IMR-90 (cell line): Measurements from ENCODE around the gene RSRC1. TPM values are rescaled to one million over a fixed set of nuclear protein-coding genes. Genes with fewer than 3 reads are reported as not detected.
A peak's percentile ranks its signal among the peaks of the same experiment; 100 is the strongest.

ENCODE experiments used
- ATAC-seq: fragments of 200-7000 bp; cut with Tn5 transposase; 2 replicates; pipeline ENCODE4 v1.9.1; 2020; ENCODE audit warnings: low read depth, mild to moderate bottlenecking, moderate library complexity
- BruUV-seq: library from RNA; stranded (reverse); fragments of 400-500 nt; replicated peaks from 2 replicates; lab custom pipeline; 2021; lab: Mats Ljungman, UMichigan
- CTCF ChIA-PET: fragments of 300-600 bp; formaldehyde crosslinking; extraction: SDS; loops from one replicate; lab custom pipeline; 2021; ENCODE audit warnings: antibody characterized with exemption; lab: Yijun Ruan, JAX
- POLR2A ChIA-PET: fragments of 300-600 bp; sonication (Branson Sonifier 250); formaldehyde crosslinking; loops from one replicate; lab custom pipeline; 2022; ENCODE audit warnings: antibody characterized with exemption; ENCODE audit not compliant: unreplicated experiment; lab: Charles Lee
- DNase-seq: peaks from one replicate; pipeline ENCODE4 v3.0.0; 2013
- H2AFZ ChIP-seq: replicated peaks from 2 replicates; pipeline ENCODE3; 2013; ENCODE audit warnings: low read length, mild to moderate bottlenecking; ENCODE audit not compliant: poor library complexity
- H2AK5ac ChIP-seq: 2 replicates; pipeline ENCODE4 v1.6.1; 2013; ENCODE audit warnings: low read depth, low read length, inconsistent platforms
- H2AK9ac ChIP-seq: replicated peaks from 2 replicates; pipeline ENCODE3; 2013; ENCODE audit warnings: mild to moderate bottlenecking, low read depth, low read length, moderate library complexity; ENCODE audit not compliant: poor library complexity
- H2BK120ac ChIP-seq: 2 replicates; pipeline ENCODE4 v1.6.1; 2013; ENCODE audit warnings: low read depth, low read length, inconsistent platforms
- H2BK15ac ChIP-seq: 3 replicates; pipeline ENCODE4 v1.6.1; 2013; ENCODE audit warnings: low read depth, low read length, inconsistent platforms
- H2BK20ac ChIP-seq: 2 replicates; pipeline ENCODE4 v1.6.1; 2013; ENCODE audit warnings: low read depth, mild to moderate bottlenecking, inconsistent platforms, low read length, moderate library complexity
- H2BK5ac ChIP-seq: 2 replicates; pipeline ENCODE4 v1.6.1; 2013; ENCODE audit warnings: mild to moderate bottlenecking, low read depth, low read length, inconsistent platforms; ENCODE audit not compliant: poor library complexity, severe bottlenecking
- H3K14ac ChIP-seq: replicated peaks from 2 replicates; pipeline ENCODE4 v1.6.1; 2013; ENCODE audit warnings: low read depth, low read length, inconsistent platforms
- H3K18ac ChIP-seq: 2 replicates; pipeline ENCODE4 v1.6.1; 2013; ENCODE audit warnings: low read depth, low read length, control low read depth
- H3K23ac ChIP-seq: 2 replicates; pipeline ENCODE4 v1.6.1; 2013; ENCODE audit warnings: low read depth, low read length, inconsistent platforms
- H3K27ac ChIP-seq: 2 replicates; pipeline ENCODE4 v1.5.1; 2013; ENCODE audit warnings: mild to moderate bottlenecking, control low read depth, low read length; ENCODE audit not compliant: insufficient read depth
- H3K27me3 ChIP-seq: 2 replicates; pipeline ENCODE4 v1.6.1; 2013; ENCODE audit warnings: low read length; ENCODE audit not compliant: control insufficient read depth, insufficient read depth
- H3K36me3 ChIP-seq: 2 replicates; pipeline ENCODE4 v1.6.1; 2013; ENCODE audit warnings: low read length, mixed read lengths; ENCODE audit not compliant: control insufficient read depth, insufficient read depth
- H3K4ac ChIP-seq: 2 replicates; pipeline ENCODE4 v1.6.1; 2013; ENCODE audit warnings: low read depth, low read length, inconsistent platforms
- H3K4me1 ChIP-seq: 2 replicates; pipeline ENCODE4 v1.6.1; 2013; ENCODE audit warnings: low read length, mixed read lengths; ENCODE audit not compliant: control insufficient read depth, insufficient read depth
- H3K4me2 ChIP-seq: 2 replicates; pipeline ENCODE4 v1.6.1; 2013; ENCODE audit warnings: low read depth, mild to moderate bottlenecking, control low read depth, low read length, moderate library complexity
- H3K4me3 ChIP-seq: 2 replicates; pipeline ENCODE4 v1.5.1; 2013; ENCODE audit warnings: low read depth, mild to moderate bottlenecking, control low read depth, low read length, moderate library complexity; ENCODE audit not compliant: insufficient read depth
- H3K56ac ChIP-seq: 2 replicates; pipeline ENCODE4 v1.6.1; 2013; ENCODE audit warnings: low read length, inconsistent platforms; ENCODE audit not compliant: insufficient read depth; ENCODE audit errors: extremely low read depth
- H3K79me1 ChIP-seq, 2 experiments: 2 replicates each; pipeline ENCODE4 v1.6.1; 2013; ENCODE audit warnings: low read length in 2 of 2, inconsistent platforms in 1 of 2, low read depth in 1 of 2
- H3K9ac ChIP-seq: 2 replicates; pipeline ENCODE4 v1.6.1; 2013; ENCODE audit warnings: low read depth, low read length, control low read depth
- H3K9me1 ChIP-seq: 2 replicates; pipeline ENCODE4 v1.6.1; 2013; ENCODE audit warnings: low read length, inconsistent platforms; ENCODE audit not compliant: insufficient read depth
- H3K9me3 ChIP-seq: 2 replicates; pipeline ENCODE4 v1.6.1; 2013; ENCODE audit warnings: low read length; ENCODE audit not compliant: control insufficient read depth, insufficient read depth
- H4K20me1 ChIP-seq: 2 replicates; pipeline ENCODE4 v1.6.1; 2013; ENCODE audit warnings: low read length, inconsistent platforms; ENCODE audit not compliant: insufficient read depth
- H4K5ac ChIP-seq: 2 replicates; pipeline ENCODE4 v1.6.1; 2013; ENCODE audit warnings: mild to moderate bottlenecking, low read depth, low read length, control low read depth
- H4K8ac ChIP-seq, 2 experiments: 2 replicates each; pipeline ENCODE4 v1.6.1; 2013; ENCODE audit warnings: low read depth in 2 of 2, low read length in 2 of 2, control low read depth in 1 of 2, inconsistent platforms in 1 of 2
- H4K91ac ChIP-seq: 2 replicates; pipeline ENCODE4 v1.6.1; 2013; ENCODE audit warnings: low read depth, low read length, inconsistent platforms; ENCODE audit not compliant: insufficient read depth
- CEBPB ChIP-seq: IDR thresholded peaks from 2 replicates; pipeline ENCODE4 v1.6.1; 2012; ENCODE audit warnings: low read depth, low read length, improper control_type of control experiment
- CHD1 ChIP-seq: IDR thresholded peaks from 2 replicates; pipeline ENCODE4 v1.6.1; 2012; ENCODE audit warnings: low read depth, low read length, improper control_type of control experiment
- FOS ChIP-seq: fragments of 150-350 bp; IDR thresholded peaks from 2 replicates; pipeline ENCODE4 v1.6.1; 2016; ENCODE audit warnings: low read depth, low read length
- MAFK ChIP-seq: IDR thresholded peaks from 2 replicates; pipeline ENCODE4 v1.6.1; 2012; ENCODE audit warnings: low read depth, low read length, improper control_type of control experiment
- NFE2L2 ChIP-seq: fragments of 150-350 bp; IDR thresholded peaks from 2 replicates; pipeline ENCODE4 v1.6.1; 2016; ENCODE audit warnings: low read depth, mild to moderate bottlenecking, low read length
- POLR2A ChIP-seq: IDR thresholded peaks from 2 replicates; pipeline ENCODE4 v1.6.1; 2012; ENCODE audit warnings: mild to moderate bottlenecking, low read depth, low read length
- RAD21 ChIP-seq: IDR thresholded peaks from 2 replicates; pipeline ENCODE4 v1.6.1; 2012; ENCODE audit warnings: low read length, improper control_type of control experiment
- RCOR1 ChIP-seq: IDR thresholded peaks from 2 replicates; pipeline ENCODE4 v1.6.1; 2012; ENCODE audit warnings: mild to moderate bottlenecking, low read length, improper control_type of control experiment; ENCODE audit not compliant: insufficient replicate concordance
- RFX5 ChIP-seq: IDR thresholded peaks from 2 replicates; pipeline ENCODE4 v1.8.0; 2012; ENCODE audit warnings: low read depth, mild to moderate bottlenecking, low read length, moderate library complexity
- SMC3 ChIP-seq: fragments of 150-350 bp; IDR thresholded peaks from 2 replicates; pipeline ENCODE4 v1.6.1; 2016; ENCODE audit warnings: low read depth, mild to moderate bottlenecking, antibody characterized with exemption, low read length, moderate library complexity
- WGBS, 2 experiments: methylation state at CpG; one replicate each; pipeline versions ENCODE4 v1.1.5 to v1.1.7; 2013; ENCODE audit warnings: missing lambda C conversion rate in 2 of 2; ENCODE audit not compliant: insufficient read length in 1 of 2; ENCODE audit errors: extremely low coverage in 2 of 2; 5-methylcytosine and 5-hydroxymethylcytosine counted together
- dilution Hi-C: fragments of 300-500 bp; cut with HindIII; formaldehyde crosslinking; loops from one replicate; pipeline ENCODE4 v1.14.3; 2018; ENCODE audit warnings: low sequenced_read_pairs; ENCODE audit not compliant: unreplicated experiment
- in situ Hi-C: fragments of 300-500 bp; cut with MboI; formaldehyde crosslinking; loops from 3 replicates; pipeline ENCODE4 v1.14.3; 2019; ENCODE audit warnings: low sequenced_read_pairs, inconsistent platforms, mixed read lengths
- intact Hi-C: fragments of 100-400 bp; cut with micrococcal nuclease; formaldehyde crosslinking; loops from 2 replicates; pipeline ENCODE4 v1.10.0; 2022
- polyA plus RNA-seq, 3 experiments: library from polyadenylated mRNA; depleted of rRNA; stranded (reverse); fragments of >200 nt; gene quantifications; 2 replicates each; pipeline ENCODE4 v1.2.3, GENCODE V29; 2012; ENCODE audit warnings: low replicate concordance in 1 of 3
- total RNA-seq: library from RNA; depleted of rRNA; stranded (reverse); fragments of >200 nt; gene quantifications from 2 replicates; pipeline ENCODE4 v1.2.3, GENCODE V29; 2012
- TF ChIP-seq, protein P1 (sequence below): conservative IDR thresholded peaks from 2 replicates; pipeline ENCODE4 v1.5.1; 2012; ENCODE audit warnings: mild to moderate bottlenecking, low read depth, low read length, improper control_type of control experiment

The RSRC1 gene
- total and polyA plus RNA-seq, 2 of the 4 experiments (the other 2 are of a cell fraction) = 3.8 to 41.8 TPM

DNA sequence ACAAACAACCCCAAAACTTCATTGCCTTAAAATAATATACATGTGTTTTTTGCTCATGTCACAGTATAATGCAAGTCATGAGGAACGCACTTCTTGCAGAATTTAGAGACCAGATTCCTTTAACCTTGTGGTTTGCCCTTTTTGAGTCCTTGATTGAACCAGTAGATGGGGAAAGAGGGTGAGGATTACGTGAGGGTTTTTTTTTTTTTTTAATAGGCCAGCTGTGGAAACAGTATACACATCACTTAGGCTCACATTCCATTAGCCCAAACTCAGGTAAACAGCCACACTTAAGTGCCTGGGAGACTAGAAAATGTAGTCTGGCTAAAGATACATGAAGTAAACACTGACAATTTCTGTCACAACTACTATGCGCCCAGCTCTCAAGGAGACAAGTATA lies 346.2 kb downstream of the RSRC1 start:
- peak; percentile 63 for DNase-seq
- POLR2A ChIA-PET = no interaction called here
- WGBS, 2 experiments = no CpG with 5 or more reads among the region's 3 CpGs

More for the DNA sequence above, 346.2 kb downstream of the RSRC1 start:
- no peak overlapping the region for H3K56ac ChIP-seq
- no peaks in the 10 kb centered on the region for H3K9me1 ChIP-seq
- H3K4ac ChIP-seq = no peak overlapping the region
- no peak overlapping the region for H3K27ac ChIP-seq
- TF ChIP-seq, protein P1, sequence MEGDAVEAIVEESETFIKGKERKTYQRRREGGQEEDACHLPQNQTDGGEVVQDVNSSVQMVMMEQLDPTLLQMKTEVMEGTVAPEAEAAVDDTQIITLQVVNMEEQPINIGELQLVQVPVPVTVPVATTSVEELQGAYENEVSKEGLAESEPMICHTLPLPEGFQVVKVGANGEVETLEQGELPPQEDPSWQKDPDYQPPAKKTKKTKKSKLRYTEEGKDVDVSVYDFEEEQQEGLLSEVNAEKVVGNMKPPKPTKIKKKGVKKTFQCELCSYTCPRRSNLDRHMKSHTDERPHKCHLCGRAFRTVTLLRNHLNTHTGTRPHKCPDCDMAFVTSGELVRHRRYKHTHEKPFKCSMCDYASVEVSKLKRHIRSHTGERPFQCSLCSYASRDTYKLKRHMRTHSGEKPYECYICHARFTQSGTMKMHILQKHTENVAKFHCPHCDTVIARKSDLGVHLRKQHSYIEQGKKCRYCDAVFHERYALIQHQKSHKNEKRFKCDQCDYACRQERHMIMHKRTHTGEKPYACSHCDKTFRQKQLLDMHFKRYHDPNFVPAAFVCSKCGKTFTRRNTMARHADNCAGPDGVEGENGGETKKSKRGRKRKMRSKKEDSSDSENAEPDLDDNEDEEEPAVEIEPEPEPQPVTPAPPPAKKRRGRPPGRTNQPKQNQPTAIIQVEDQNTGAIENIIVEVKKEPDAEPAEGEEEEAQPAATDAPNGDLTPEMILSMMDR = no peak
- TF ChIP-seq CHD1 (no peak), RFX5 (no peak), MAFK (no peak), SMC3 (no peak), RCOR1 (no peak), NFE2L2 (no peak), POLR2A (no peak), FOS (no peak), CEBPB (no peak), RAD21 (no peak)
- no peak overlapping the region for H3K4me3 ChIP-seq
- in situ Hi-C loops = no loop called here
- ATAC-seq = peak; percentile 66
- H2AK9ac ChIP-seq = no peak overlapping the region
- no peak overlapping the region for H3K9ac ChIP-seq
- H3K14ac ChIP-seq = no peak overlapping the region
- H2AK5ac ChIP-seq = no peak overlapping the region
- H2BK120ac ChIP-seq = no peak overlapping the region
- no peak overlapping the region for H2AFZ ChIP-seq
- H3K18ac ChIP-seq = no peak overlapping the region
- H3K23ac ChIP-seq = no peak overlapping the region
- no peak overlapping the region for H4K91ac ChIP-seq
- no peak overlapping the region for H2BK5ac ChIP-seq
- H3K36me3 ChIP-seq = no peaks in the 10 kb centered on the region
- H3K9me3 ChIP-seq = no peaks in the 10 kb centered on the region
- no peaks in the 10 kb centered on the region for H3K79me1 ChIP-seq
- no peak overlapping the region for H4K8ac ChIP-seq
- no peak overlapping the region for H2BK15ac ChIP-seq
- BruUV-seq = no TSS peak
- intact Hi-C loops = no loop called here
- H3K4me1 ChIP-seq = no peaks in the 10 kb centered on the region
- H3K4me2 ChIP-seq = no peak overlapping the region
- no peak overlapping the region for H4K5ac ChIP-seq
- no peaks in the 10 kb centered on the region for H4K20me1 ChIP-seq
- H3K27me3 ChIP-seq = no peaks in the 10 kb centered on the region
- dilution Hi-C loops = no loop called here
- CTCF ChIA-PET = interaction anchor here (1.1 kb wide), 1 partner anchor 348 kb away, joined by 3 read pairs; no protein-coding TSS in a partner anchor
- H2BK20ac ChIP-seq = no peak overlapping the region
